UCSD-AML1 (cell line): ENCODE measurements around the gene NR4A3.
A peak's percentile ranks its signal among the peaks of the same experiment; 100 is the strongest.

ENCODE experiments used
- DNase-seq: peaks from one replicate; lab custom pipeline; 2025; ENCODE audit not compliant: unreplicated experiment; lab: John Stamatoyannopoulos, UW

The NR4A3 gene

GRCh38 chr9:99873531-99873930 lies 51.8 kb downstream of the NR4A3 start:
- DNase-seq: no peak

DNA sequence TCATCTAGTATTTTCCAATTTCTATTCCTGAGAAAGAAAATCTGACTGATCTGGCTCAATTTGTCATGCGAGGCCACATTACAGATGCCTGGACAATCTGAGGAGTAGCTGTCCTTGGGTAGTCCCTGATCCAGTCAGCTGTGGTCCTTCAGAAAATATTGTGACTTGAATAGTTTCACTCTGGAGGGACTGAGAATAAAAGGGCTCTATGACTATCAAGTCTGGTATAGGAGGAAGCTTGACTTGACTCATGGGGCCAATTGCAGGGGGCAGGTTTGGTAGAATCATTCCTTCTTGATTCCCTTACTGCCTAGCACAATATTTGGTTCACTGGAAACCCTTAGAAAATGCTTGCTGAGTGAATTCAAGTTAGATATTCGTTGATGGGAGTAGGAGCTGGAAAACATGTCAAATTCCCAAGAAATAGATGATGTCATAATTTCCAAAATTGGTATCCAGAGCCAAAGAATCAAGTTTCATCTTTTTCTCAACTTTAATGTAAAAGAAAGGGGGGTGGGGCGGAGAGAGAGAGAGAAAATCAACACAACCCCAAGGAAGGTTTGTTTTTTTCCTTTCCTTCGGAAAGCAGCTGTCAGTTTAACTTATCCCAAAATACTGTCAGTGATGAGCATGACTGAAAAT lies 52.4 kb downstream of the NR4A3 start:
- DNase-seq: no peak

GRCh38 chr9:99876190-99876589 lies 54.5 kb downstream of the NR4A3 start:
- no peak for DNase-seq

DNA sequence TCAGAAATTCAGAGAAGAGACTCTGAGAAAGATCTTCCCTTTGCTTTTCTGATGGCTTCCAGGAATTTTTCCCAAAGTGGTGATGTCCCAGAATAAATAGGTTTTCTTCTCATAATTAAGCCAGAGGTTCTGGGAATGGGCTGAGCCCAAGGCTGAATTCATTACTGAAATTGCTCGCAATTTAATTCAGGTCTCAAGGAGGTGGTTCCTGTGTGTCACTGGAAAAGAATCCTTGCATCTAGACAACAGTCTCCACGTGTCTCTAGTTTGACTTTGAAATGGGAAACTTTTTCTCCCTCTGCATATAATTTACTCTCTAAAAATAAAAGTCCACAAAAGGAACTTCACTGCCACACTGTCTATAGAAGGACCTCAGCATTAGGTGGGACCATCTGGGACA lies 57.0 kb downstream of the NR4A3 start:
- DNase-seq: no peak

GRCh38 chr9:99881769-99882168 lies 60.1 kb downstream of the NR4A3 start:
- no peak for DNase-seq

DNA sequence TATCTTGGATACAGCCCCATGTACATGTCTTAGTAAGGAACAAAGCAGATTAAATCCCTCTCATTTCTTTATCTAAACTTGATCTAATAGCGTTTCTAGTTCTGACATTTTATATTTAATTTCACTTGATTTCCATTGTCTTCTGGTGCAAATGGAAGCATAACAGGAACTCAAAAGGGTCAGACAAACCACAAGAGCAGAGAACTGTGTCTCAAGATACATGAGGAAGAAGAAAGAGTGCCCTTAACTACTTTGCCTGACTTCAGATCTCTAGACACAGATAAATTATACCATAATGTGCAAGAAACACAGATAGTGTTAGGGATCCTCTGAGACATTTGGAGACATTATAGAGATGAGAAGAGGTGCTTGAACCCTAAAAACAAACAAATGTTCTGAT lies 64.1 kb downstream of the NR4A3 start:
- DNase-seq: no peak

- DNase-seq: no peak
Measured at GRCh38 chr9:99889120-99889519, 67.4 kb downstream of the NR4A3 start.

DNA sequence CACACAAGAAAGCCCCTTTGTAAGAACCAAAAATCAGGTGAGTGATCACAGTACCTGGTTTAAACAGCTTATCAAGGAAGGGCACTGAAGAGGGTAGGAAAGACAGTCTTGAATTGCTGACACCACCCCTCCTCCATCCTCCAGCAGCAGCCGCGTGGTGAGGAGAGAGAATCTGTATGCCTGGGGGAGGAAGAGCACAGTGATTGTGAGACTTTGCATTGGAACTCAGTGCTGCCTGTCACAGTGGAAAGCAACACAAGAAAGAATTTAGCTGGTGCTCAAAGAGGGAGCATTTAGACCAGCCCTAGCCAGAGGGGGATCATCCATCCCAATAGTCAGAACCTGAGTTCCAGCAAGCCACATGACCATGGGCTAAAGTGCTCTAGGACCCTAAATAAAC lies 73.1 kb downstream of the NR4A3 start:
- no peak for DNase-seq

DNA sequence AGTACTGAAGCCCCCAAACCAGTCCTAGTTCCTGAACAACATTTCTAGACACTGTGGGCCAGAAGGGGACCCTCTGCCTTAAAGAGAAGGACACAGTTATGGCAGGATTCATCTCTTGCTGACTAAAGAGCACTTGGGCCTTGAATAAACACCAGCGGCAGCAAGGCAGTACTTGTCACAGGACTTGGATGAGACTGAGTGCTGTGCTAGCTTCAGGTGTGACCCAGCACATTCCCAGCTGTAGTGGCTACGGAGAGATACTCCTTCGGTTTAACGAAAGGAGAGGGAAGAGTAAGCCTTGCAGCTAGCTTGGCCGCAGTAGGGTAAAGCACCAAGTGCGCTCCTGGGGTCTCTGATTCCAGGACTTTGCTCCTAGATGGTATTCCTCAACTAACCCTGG lies 73.8 kb downstream of the NR4A3 start:
- no peak for DNase-seq

GRCh38 chr9:99896119-99896518 lies 74.4 kb downstream of the NR4A3 start:
- DNase-seq: no peak

- no peak for DNase-seq
Measured at GRCh38 chr9:99903393-99903792, 81.7 kb downstream of the NR4A3 start.

DNA sequence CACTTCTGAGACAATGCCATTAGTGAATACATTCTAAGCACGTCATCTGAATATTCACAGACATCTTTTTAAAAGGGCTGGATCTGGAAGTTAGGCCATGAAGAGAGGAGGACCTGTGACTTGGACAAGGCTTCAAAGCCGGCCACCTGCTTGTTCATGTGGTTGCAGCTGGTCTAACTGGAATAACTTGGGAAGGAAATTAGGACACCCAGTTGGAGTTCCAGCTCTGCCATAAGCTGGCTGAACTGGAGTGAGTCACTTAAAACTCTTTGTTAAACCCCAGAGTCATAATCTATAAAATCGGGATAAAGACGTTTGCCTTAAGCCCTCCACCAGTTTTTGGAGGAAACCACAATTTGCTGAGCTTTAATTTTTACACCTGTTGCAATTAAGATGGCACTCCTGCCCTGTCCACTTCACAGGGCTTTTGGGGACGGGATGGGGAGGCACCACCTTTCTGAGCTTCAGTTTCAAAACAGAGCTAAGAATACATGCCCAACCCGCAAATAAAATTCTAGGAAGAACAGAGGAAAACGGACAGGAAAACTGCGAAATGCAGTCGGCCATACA lies 84.2 kb downstream of the NR4A3 start:
- no peak for DNase-seq

GRCh38 chr9:99906403-99907207 lies 84.9 kb downstream of the NR4A3 start, which contains the start of gene STX17:
Gene STX17, plus strand, starts transcription at chr9:99906654. Its CDS starts 8,586 bp downstream, at chr9:99915240.
- peak; percentile 81 for DNase-seq

- no peak for DNase-seq
Measured at GRCh38 chr9:99907208-99907532, 85.5 kb downstream of the NR4A3 start.

DNA sequence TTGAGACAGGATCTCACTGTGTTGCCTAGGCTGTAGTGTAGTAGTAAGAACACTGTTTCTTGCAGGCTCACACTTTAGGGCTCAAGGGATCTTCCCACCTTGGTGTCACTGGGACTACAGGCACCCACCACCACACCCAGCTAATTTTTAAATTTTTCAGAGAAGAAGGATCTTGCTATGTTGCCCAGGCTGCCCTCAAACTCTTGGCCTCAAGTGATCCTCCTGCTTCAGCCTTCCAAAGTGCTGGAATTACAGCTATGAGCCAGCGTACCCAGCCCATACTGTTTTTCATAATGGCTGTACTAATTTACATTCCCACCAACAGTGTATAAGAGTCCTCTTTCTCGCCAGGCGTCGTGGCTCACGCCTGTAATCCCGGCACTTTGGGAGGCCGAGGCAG lies 89.9 kb downstream of the NR4A3 start:
- DNase-seq: no peak
